Stomach (tissue), 19 donors: Measurements from ENCODE around the gene L3MBTL3. TPM values are rescaled to one million over a fixed set of nuclear protein-coding genes. Genes with fewer than 3 reads are reported as not detected.

Experiments used
- DNase-seq, 2 donors: peaks; one replicate each; pipeline versions ENCODE4 v3.0.0 to v3.0.0-alpha.2; 2013 to 2019
- H3K27ac ChIP-seq, 5 donors: fragments of 200-600 bp in 4 of 5; sonication (generic) in 4 of 5; one replicate each; pipeline ENCODE4 v1.5.1; 2013 to 2019; ENCODE audit warnings: mild to moderate bottlenecking in 1 of 5, moderate library complexity in 1 of 5
- H3K27me3 ChIP-seq, 3 donors: fragments of 200-600 bp; sonication (generic); one replicate each; pipeline ENCODE4 v1.5.1; 2017 to 2019; ENCODE audit warnings: mixed run types in 1 of 3
- H3K36me3 ChIP-seq, 4 donors: fragments of 200-600 bp; sonication (generic); 1 replicate in 3 of 4; 2 replicates in 1 of 4; pipeline ENCODE4 v1.5.1; 2016 to 2019
- H3K4me1 ChIP-seq, 4 donors: fragments of 200-600 bp; sonication (generic); one replicate each; pipeline ENCODE4 v1.5.1; 2016 to 2019
- H3K4me3 ChIP-seq, 4 donors: fragments of 200-600 bp; sonication (generic) in 3 of 4; one replicate each; pipeline ENCODE4 v1.5.1; 2016 to 2019; ENCODE audit warnings: mild to moderate bottlenecking in 1 of 4
- H3K9me3 ChIP-seq, 4 donors: fragments of 200-600 bp; sonication (generic); one replicate each; pipeline ENCODE4 v1.5.1; 2016 to 2019
- CTCF ChIP-seq, 7 experiments: fragments of 450-650 bp in 4 of 7; fragments of 200-600 bp in 3 of 7; sonication (generic) in 3 of 7; IDR thresholded peaks; one replicate each; pipeline ENCODE4 v1.5.1; 2016 to 2019; ENCODE audit warnings: antibody characterized with exemption in 7 of 7, control low read depth in 2 of 7, mild to moderate bottlenecking in 1 of 7
- EP300 ChIP-seq: sonication (generic); formaldehyde crosslinking; IDR thresholded peaks from one replicate; pipeline ENCODE4 v1.6.1; 2017; ENCODE audit warnings: antibody characterized with exemption
- POLR2A ChIP-seq, 4 donors: fragments of 450-650 bp; IDR thresholded peaks; one replicate each; pipeline ENCODE4 v1.6.1; 2016; ENCODE audit warnings: antibody characterized with exemption in 4 of 4, control low read depth in 2 of 4, mild to moderate bottlenecking in 1 of 4, moderate library complexity in 1 of 4
- POLR2AphosphoS5 ChIP-seq, 3 donors: sonication (generic); formaldehyde crosslinking; IDR thresholded peaks; one replicate each; pipeline ENCODE4 v1.6.1; 2016; ENCODE audit warnings: antibody characterized with exemption in 3 of 3
- WGBS, 5 donors: extraction: QIAGEN DNeasy Blood & Tissue Kit in 3 of 5; methylation state at CpG; one replicate each; pipeline versions ENCODE4 v1.1.5 to v1.1.7; 2013 to 2018; 5-methylcytosine and 5-hydroxymethylcytosine counted together
- intact Hi-C: fragments of 100-400 bp; cut with DNase I; formaldehyde crosslinking; loops from one replicate; pipeline ENCODE4 v1.15.1; 2023; ENCODE audit warnings: low total_unique reads
- long read RNA-seq, 10 donors: transcript quantifications; one replicate each; lab custom pipeline, GENCODE V29; 2026
- polyA plus RNA-seq, 3 donors: library from polyadenylated mRNA; stranded (reverse); fragments of 200-250 nt; gene quantifications; one replicate each; pipeline ENCODE4 v1.2.3, GENCODE V29; 2013
- total RNA-seq, 5 donors: library from RNA; depleted of rRNA; stranded (reverse); fragments of >200 nt; gene quantifications; one replicate each; pipeline versions ENCODE4 v1.1.0 to v1.2.3, GENCODE V29; 2014 to 2016
- donor health status: healthy with polysubstance abuse.
- donor health status: Bipolar disorder and iron deficiency.
- donor health status: healthy.

Gene L3MBTL3
- total RNA-seq (10 to 100 TPM in 3 of 5 donors, 1 to 10 TPM in 1, not detected in 1; 3.1 to 51.9 (median 14.9) TPM), polyA plus RNA-seq (1 to 10 TPM; 1.8 to 2.7 (median 1.8) TPM)
- long read RNA-seq, donor 1: 0 reads
- long read RNA-seq, donor 2, full-length matches to known transcripts: 1 of 1 reads
- long read RNA-seq, donor 2, partial matches to known transcripts: 0 of 1 reads
- long read RNA-seq, donor 2, other reads (novel, unspliced or antisense): 0 of 1 reads
- long read RNA-seq, donor 3: 0 reads
- long read RNA-seq, donor 4, full-length matches to known transcripts: 1 of 1 reads
- long read RNA-seq, donor 4, partial matches to known transcripts: 0 of 1 reads
- long read RNA-seq, donor 4, other reads (novel, unspliced or antisense): 0 of 1 reads
- long read RNA-seq, donor 5: 0 reads
- long read RNA-seq, donor 6, partial matches to known transcripts: 9 of 9 reads
- long read RNA-seq, donor 6, other reads (novel, unspliced or antisense): 0 of 9 reads
- long read RNA-seq, donor 7: 0 reads
- long read RNA-seq, donor 8: 0 reads
- long read RNA-seq, donor 9: 0 reads
- long read RNA-seq, donor 10: 0 reads

GRCh38 chr6:130018292-130018743 lies at the start of gene L3MBTL3:
L3MBTL3 (plus strand) TSS chr6:130018581; CDS start chr6:130042700, 24,119 bp downstream.
- 1% methylated on average over 27 of the region's 27 CpGs for WGBS, 5 donors

GRCh38 chr6:129969064-129969463 lies 49.3 kb upstream of the L3MBTL3 start:
- intact Hi-C loops: no loop called here
- peaks cover 0 to 7% (median 0%) of the 10 kb centered on the region in 3 donors for H3K27me3 ChIP-seq
- peaks cover 0 to 4% (median 0%) of the 10 kb centered on the region in 4 donors for H3K9me3 ChIP-seq
- H3K36me3 ChIP-seq: no peaks in the 10 kb centered on the region
- 68 to 90% (median 77%) methylated on average over 2 of the region's 2 CpGs for WGBS, 5 donors
- DNase-seq: no peak
- no peak overlapping the region for H3K27ac ChIP-seq
- TF ChIP-seq CTCF (IDR thresholded peaks at IDR 0.05) (no peak), POLR2AphosphoS5 (IDR thresholded peaks at IDR 0.05) (no peak), POLR2A (IDR thresholded peaks at IDR 0.05) (no peak), EP300 (no peak)
- no peaks in the 10 kb centered on the region for H3K4me1 ChIP-seq
- H3K4me3 ChIP-seq: no peak overlapping the region

More at GRCh38 chr6:130018292-130018743, at the start of gene L3MBTL3:
- Histone ChIP-seq H3K27me3 (no peaks in the 10 kb centered on the region), H3K4me3 (peak within 1 kb of the TSS; percentile 82 to 88 (median 87)), H3K9me3 (no peaks in the 10 kb centered on the region), H3K4me1 (peaks cover 0 to 11% (median 8%) of the 10 kb centered on the region in 4 donors), H3K36me3 (no peaks in the 10 kb centered on the region), H3K27ac (peak within 1 kb of the TSS; percentile 66 to 89 (median 87))
- DNase-seq: peak; percentile 91 to 96
- intact Hi-C loops: no loop called here
- no peak for TF ChIP-seq POLR2A (IDR thresholded peaks at IDR 0.05)
- TF ChIP-seq POLR2AphosphoS5 (IDR thresholded peaks at IDR 0.05): peak in 2 of 3 donors; percentile 34 to 63
- no peak for TF ChIP-seq CTCF (IDR thresholded peaks at IDR 0.05)
- TF ChIP-seq EP300: no peak

GRCh38 chr6:129976110-129976509 lies 42.3 kb upstream of the L3MBTL3 start:
- no peaks in the 10 kb centered on the region for H3K4me1 ChIP-seq
- intact Hi-C loops: no loop called here
- no peaks in the 10 kb centered on the region for H3K27me3 ChIP-seq
- H3K27ac ChIP-seq: no peak overlapping the region
- WGBS, 5 donors: 90 to 93% (median 92%) methylated on average over 4 of the region's 4 CpGs
- DNase-seq: no peak
- no peak overlapping the region for H3K4me3 ChIP-seq
- peaks cover 3 to 16% (median 16%) of the 10 kb centered on the region in 4 donors for H3K9me3 ChIP-seq
- TF ChIP-seq POLR2A (IDR thresholded peaks at IDR 0.05): no peak
- TF ChIP-seq POLR2AphosphoS5 (IDR thresholded peaks at IDR 0.05): no peak
- no peak for TF ChIP-seq EP300
- TF ChIP-seq CTCF (IDR thresholded peaks at IDR 0.05): no peak
- H3K36me3 ChIP-seq: no peaks in the 10 kb centered on the region

- TF ChIP-seq EP300 (no peak), POLR2A (IDR thresholded peaks at IDR 0.05) (no peak), POLR2AphosphoS5 (IDR thresholded peaks at IDR 0.05) (no peak), CTCF (IDR thresholded peaks at IDR 0.05) (no peak)
- H3K27me3 ChIP-seq: no peaks in the 10 kb centered on the region
- H3K4me3 ChIP-seq: no peak overlapping the region
- no peak overlapping the region for H3K27ac ChIP-seq
- DNase-seq: no peak
- no peaks in the 10 kb centered on the region for H3K36me3 ChIP-seq
- intact Hi-C loops: no loop called here
- 88 to 92% (median 89%) methylated on average over 6 of the region's 6 CpGs for WGBS, 5 donors
- H3K4me1 ChIP-seq: no peaks in the 10 kb centered on the region
- peaks cover 3 to 16% (median 16%) of the 10 kb centered on the region in 4 donors for H3K9me3 ChIP-seq
Observed at GRCh38 chr6:129978148-129978916, 40.0 kb upstream of the L3MBTL3 start.
